ENCODE data around the gene LMCD1. TPM values are rescaled to one million over a fixed set of nuclear protein-coding genes. Genes with fewer than 3 reads are reported as not detected.

LMCD1 gene
- polyA plus RNA-seq, 2 of the 4 experiments (the other 2 are of a cell fraction), result 64.3 to 85.4 TPM

GRCh38 chr3:8539419-8539818 is 37.8 kb downstream of the LMCD1 start:
- DNase-seq (ENCODE audit: low read depth in 1 of 2, low spot score in 1 of 2) (no peak), FAIRE-seq (no peak), ATAC-seq (no peak)
- TF ChIP-seq JUN (IDR thresholded peaks at IDR 0.05) (no peak), USF2 (IDR thresholded peaks at IDR 0.05) (no peak), ATOH8 (CRISPR knock-in tag; IDR thresholded peaks at IDR 0.05; ENCODE audit: low read depth) (no peak), JUNB (IDR thresholded peaks at IDR 0.05) (no peak), HEYL (CRISPR knock-in tag; IDR thresholded peaks at IDR 0.05) (no peak), EHMT2 (IDR thresholded peaks at IDR 0.05; ENCODE audit: low read depth) (no peak), KDM5A (IDR thresholded peaks at IDR 0.05) (no peak), FOSL2 (IDR thresholded peaks at IDR 0.05) (no peak), FOSL2 (CRISPR knock-in tag; IDR thresholded peaks at IDR 0.05) (no peak), GATA3 (IDR thresholded peaks at IDR 0.05; ENCODE audit: borderline replicate concordance) (no peak), E2F6 (IDR thresholded peaks at IDR 0.05; ENCODE audit: borderline replicate concordance, low read depth) (no peak), ZC3H11A (IDR thresholded peaks at IDR 0.05) (no peak), TFCP2L1 (CRISPR knock-in tag; IDR thresholded peaks at IDR 0.05) (no peak), MAX (IDR thresholded peaks at IDR 0.05) (no peak), TP53 (CRISPR knock-in tag; IDR thresholded peaks at IDR 0.05) (no peak), CHD2 (IDR thresholded peaks at IDR 0.05; ENCODE audit: low read length, partially characterized antibody) (no peak)
- ChIA-PET POLR2A (no interaction called here), CTCF (interaction anchor here (1.6 kb wide), 1 partner anchor 97 kb away, joined by 5 read pairs; no protein-coding TSS in a partner anchor)
- no peak overlapping the region for H3K4me2 ChIP-seq
- no peaks in the 10 kb centered on the region for H3K9me3 ChIP-seq
- 94% methylated on average over 7 of the region's 7 CpGs for WGBS (ENCODE audit: missing lambda C conversion rate)
- H3K4me3 ChIP-seq, result no peak overlapping the region
- no peak overlapping the region for H3K27ac ChIP-seq
- no peaks in the 10 kb centered on the region for H3K4me1 ChIP-seq

- no peak for DNase-seq (ENCODE audit: low read depth in 1 of 2, low spot score in 1 of 2)
Observed at GRCh38 chr3:8540456-8540855, 38.8 kb downstream of the LMCD1 start.

GRCh38 chr3:8541486-8541885 is 39.9 kb downstream of the LMCD1 start:
- DNase-seq (ENCODE audit: low read depth in 1 of 2, low spot score in 1 of 2) (no peak), FAIRE-seq (no peak), ATAC-seq (no peak)
- Histone ChIP-seq H3K27ac (no peak overlapping the region), H3K4me2 (no peak overlapping the region), H3K4me1 (no peaks in the 10 kb centered on the region), H3K4me3 (no peak overlapping the region), H3K9me3 (no peaks in the 10 kb centered on the region)
- TF ChIP-seq CBX8 (IDR thresholded peaks at IDR 0.05) (no peak), ZNF302 (CRISPR knock-in tag; IDR thresholded peaks at IDR 0.05) (no peak), POLR2AphosphoS2 (conservative IDR thresholded peaks at IDR 0.05; ENCODE audit: low read length) (0 out of 2 replicates have a peak, but pooled peaks have one; percentile 12), CEBPB (IDR thresholded peaks at IDR 0.05) (no peak), CBX2 (IDR thresholded peaks at IDR 0.05; ENCODE audit: borderline replicate concordance, low read depth) (no peak), REST (IDR thresholded peaks at IDR 0.05) (no peak), RARB (CRISPR knock-in tag; IDR thresholded peaks at IDR 0.05) (no peak)
- WGBS (ENCODE audit: missing lambda C conversion rate), result 91% methylated on average over 9 of the region's 9 CpGs
- ChIA-PET POLR2A (no interaction called here), CTCF (interaction anchor here (1.5 kb wide), 1 partner anchor 81 kb away, joined by 4 read pairs; no protein-coding TSS in a partner anchor)

More at GRCh38 chr3:8540456-8540855, 38.8 kb downstream of the LMCD1 start:
- H3K4me1 ChIP-seq, result no peaks in the 10 kb centered on the region
- H3K9me3 ChIP-seq, result no peaks in the 10 kb centered on the region
- no peak overlapping the region for H3K4me3 ChIP-seq
- no peak overlapping the region for H3K27ac ChIP-seq
- WGBS (ENCODE audit: missing lambda C conversion rate), result 75% methylated on average over 6 of the region's 6 CpGs
- no peak for TF ChIP-seq TFCP2L1 (CRISPR knock-in tag; IDR thresholded peaks at IDR 0.05)
- CTCF ChIA-PET, result no interaction called here
- H3K4me2 ChIP-seq, result no peak overlapping the region
- FAIRE-seq (no peak), ATAC-seq (no peak)
- POLR2A ChIA-PET, result no interaction called here
